GM21529 (cell line): ENCODE results near the gene GFRA4.

Source experiments
- ATAC-seq: cut with Tn5 transposase; IDR thresholded peaks from one replicate; pipeline ENCODE4 v1.9.1; 2021; ENCODE audit not compliant: unreplicated experiment

Gene GFRA4

DNA sequence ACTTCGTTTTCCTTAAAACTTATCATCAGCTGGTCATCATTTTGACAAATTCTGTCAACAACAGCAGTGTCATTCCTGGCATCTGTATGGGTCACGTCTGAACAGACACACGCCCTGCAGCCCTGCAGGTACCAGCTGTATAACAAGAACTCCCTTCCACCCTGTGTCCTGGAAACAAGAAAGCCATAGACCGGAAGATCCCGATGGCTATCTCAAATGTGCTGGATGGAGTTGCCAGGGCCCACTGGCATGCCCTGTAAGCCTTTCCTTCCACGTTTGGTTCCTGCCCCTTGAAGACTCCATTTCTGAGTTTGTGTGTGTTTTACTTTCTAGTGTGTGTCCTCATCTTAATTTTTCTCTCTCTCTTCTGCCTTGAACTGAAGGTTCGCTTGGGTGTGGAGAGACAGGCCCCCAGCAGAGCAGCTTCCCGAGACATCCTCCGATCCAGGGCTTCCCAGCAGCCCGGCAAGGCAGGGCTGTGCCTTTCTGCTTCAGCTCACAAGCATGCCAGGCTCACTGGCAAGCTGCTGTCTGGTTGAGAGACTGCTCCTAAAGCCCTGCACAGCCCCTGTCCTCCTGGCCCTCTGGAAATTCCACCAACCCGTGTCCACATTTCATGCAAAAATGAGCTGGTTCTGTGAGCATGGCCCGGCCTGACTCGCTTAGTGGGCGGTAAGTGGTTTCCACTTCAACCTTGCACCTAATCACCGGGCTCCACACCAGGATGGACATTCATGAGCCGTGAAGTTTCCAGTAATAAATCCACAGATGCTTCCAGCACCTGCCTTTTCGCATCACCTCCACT lies 8.7 kb downstream of the GFRA4 start:
- ATAC-seq, result no peak

DNA sequence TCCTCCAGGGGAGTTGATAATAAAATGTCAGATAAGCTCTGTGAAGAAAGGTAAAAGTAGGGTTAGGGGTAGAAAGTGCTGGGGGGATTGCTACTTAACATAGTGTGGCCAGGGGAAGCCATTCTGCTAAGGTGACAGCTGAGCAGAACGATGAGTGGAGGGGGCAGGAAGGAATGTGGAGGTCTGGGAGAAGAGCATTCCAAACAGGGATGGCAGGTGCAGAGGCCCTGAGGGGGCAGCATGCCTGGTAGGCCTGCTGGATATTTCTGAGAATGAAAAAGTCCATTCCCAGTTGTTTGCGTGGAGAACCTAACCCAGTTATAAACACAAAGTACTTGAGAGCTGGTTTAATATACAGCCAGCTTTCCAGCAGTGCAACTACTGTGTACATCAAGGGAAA lies 9.3 kb downstream of the GFRA4 start:
- ATAC-seq, result no peak

DNA sequence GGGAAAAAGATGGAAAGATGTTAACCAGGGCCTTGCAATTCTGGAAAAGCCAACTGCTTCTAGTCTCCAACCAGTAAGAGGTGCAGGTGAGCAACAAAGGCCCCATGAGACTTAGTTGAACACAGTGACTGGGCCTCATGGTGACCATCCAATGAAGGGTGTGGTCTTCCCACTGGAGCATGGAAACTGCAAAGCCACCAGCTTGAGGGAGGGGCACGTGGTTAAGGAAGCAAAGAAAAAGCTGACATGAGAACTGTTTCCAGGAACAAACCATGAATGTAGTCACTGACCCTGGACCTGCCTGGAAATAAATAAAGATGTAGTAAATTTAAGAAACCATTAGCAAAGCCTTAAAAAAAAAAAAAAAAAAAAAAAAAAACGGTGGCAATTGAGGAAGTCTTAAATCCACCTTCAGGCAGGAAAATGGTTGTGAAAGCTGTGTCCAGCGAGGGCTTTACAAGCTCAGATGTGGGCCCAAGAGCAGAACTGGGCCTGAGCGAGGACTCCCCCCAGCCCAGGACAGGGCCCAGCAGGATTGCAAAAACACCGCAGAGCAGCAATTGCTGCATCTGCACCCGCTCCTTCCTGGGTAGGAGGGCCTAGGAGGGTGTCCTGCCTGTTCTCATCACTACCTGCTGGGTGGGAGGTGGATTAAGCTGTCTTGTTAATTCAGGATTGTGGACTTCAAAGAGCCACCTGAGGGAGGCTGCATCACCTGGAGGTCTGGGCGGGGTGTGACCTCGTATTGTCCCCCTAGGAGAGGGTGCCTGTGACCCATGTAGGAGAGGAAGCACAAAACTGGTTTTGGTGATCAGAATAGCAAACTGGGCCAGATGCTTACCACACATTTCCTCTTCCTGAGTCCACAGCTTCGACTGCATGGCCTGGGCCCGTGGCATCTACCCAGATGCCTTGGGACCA lies 10.3 kb downstream of the GFRA4 start:
- ATAC-seq, result no peak

DNA sequence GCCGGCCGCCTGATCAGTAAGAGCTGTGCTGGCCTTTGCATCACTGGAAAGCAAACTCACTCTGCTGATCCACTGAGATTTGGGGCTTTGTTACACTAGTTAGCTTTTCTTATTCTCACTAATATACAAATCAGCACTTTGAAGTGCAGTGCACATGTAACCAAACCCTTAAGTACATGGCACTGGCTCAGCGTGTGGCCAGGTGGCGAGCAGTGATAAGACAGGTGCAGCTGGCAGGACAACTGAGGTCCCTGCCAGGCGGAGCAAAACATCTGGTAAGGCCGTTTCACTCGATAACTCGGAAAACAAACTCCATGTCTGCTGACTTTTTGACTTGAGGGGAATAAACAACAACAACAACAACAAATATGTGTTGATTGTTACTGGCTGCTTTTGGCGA lies 11.0 kb downstream of the GFRA4 start:
- ATAC-seq, result no peak

DNA sequence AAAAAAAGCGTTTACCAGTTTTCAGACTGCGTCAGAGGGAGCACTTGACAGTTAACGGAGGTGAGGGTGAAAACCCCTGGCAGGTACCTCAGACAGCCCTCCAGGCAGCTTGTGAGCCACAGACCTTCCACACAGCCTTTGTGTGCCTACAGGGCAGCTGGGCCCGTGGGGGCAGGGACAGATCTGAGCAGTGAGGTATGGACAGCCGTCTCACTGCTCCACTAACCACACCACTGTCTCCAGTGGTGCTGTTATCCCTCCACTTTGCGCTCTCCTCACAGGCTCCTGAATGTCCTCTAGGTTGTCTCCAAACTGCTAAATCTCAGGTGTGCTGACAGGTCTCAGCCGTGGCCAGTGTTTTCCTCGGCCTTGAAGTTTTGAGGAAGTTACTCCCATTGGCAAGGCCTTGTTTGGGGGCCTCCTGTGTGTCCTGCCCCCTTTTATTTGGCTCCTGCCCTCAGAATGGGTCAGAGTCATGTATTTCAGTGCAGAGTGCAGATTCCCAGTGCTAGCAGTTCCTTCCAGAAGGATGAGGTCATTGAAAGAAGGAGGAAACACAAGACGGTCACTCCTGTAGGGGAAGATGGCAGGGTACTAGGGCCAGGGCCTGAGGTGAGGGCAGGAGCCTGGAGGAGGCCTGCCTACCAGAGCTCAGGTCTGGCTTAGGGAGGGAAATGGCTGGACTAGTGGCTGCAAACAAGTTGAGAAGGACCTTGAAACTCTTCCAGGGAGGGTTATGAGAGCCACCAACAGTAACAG lies 11.8 kb downstream of the GFRA4 start:
- no peak for ATAC-seq

DNA sequence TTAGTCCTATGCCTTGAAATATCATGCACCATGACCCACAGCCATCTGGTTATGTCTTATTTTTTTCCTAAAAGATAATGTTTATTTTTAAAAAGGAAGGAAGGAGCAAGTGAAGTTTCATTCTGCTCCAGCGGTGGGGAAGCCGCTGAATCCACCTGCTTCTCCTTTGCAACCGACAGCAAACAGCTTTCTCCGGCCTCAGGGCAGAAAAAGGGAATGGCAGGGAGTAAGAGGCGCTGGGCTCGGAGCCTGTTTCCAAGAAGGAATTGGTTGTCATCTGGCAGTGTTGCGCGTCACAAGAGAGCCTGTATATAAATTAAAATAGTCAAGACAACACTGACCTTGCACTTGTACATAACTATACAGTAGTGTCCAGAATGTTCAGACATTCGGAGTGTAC lies 14.2 kb downstream of the GFRA4 start:
- no peak for ATAC-seq

DNA sequence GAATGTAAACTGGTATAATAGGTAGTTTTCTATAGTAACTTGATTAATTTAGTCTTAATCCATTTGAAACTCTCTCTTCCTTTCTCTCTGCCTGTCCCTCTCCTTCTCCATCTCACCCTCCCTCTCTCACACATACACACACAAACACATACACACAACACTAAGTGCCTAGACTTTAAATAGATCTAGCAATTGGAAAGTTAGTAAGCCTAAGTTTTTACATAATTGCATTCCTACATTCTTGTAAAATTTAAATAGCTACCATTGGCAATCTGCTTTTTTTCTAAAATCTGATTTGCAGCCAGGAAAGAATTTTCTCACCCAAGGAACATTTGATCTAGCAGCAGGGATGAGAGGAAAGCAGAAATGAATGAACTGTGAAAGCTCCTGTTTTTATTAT lies 15.7 kb downstream of the GFRA4 start:
- no peak for ATAC-seq

DNA sequence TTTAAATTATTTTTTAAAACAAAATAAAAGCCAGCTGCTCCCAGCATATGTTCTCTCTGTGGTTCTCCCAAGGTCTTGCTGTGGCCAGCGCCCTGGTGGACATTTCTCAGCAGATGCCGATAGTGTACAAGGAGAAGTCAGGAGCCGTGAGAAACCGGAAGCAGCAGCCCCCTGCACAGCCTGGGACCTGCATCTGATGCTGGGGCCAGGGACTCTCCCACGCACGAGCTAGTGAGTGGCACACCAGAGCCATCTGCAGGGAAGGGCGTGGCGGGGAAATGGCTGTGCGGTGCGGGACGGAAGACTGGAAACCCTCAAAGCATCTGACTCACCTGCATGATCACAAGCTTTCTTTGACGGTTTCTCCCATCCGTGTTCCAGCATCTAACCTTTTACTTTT lies 16.5 kb downstream of the GFRA4 start:
- no peak for ATAC-seq

DNA sequence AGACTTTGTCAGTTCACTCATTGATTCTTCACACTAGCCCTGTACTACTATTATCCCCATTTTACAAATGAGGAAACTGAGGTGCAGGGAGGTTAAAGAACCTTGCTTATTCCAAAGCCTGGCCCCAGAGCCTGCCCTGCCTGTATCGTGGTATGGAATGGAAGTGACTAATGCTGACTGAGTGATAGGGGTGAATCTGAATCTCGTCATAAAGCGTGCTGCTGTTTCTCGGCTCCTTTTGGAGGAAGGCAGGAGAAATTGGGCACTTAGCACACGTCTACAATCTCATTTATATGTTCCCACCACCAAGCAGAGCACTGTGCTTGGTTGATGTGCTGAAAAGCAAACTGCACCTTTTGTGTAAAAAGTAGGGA lies 17.1 kb downstream of the GFRA4 start:
- no peak for ATAC-seq

DNA sequence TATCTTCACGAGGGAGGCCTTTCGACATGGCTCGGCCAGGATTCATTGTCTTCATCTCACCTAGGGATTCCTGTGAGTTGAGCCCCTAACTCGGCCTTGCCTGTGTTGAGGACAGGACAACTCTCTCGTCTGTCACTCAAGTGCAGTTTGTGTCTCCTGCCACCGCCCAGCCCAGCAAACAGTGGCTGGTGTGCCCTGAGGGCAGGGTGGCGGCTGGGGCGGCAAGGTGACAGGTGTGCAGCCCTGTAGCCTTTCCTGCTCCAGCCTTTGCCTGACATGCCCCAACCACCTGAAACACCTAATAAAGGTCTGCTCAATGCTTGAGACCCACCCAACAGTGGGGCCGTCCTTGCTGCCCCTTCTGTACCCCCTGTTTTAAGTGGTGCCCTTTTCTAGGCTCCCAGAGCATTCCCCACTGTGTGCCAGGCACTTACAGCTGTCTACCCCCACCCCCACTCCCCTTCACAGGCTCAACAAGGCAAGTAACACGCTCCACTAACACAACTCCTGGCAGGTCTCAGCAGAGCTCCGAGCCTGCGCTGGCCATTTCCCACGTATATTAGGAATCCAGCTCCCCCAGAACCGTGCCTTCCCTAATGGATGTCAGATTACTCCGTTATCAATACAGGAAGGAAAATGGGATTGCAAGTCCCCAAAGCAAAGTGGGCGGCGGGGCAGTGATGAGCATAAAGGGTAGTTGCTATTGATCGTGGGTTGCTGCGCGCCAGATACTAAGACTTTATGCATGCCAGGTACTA lies 17.7 kb downstream of the GFRA4 start:
- no peak for ATAC-seq

DNA sequence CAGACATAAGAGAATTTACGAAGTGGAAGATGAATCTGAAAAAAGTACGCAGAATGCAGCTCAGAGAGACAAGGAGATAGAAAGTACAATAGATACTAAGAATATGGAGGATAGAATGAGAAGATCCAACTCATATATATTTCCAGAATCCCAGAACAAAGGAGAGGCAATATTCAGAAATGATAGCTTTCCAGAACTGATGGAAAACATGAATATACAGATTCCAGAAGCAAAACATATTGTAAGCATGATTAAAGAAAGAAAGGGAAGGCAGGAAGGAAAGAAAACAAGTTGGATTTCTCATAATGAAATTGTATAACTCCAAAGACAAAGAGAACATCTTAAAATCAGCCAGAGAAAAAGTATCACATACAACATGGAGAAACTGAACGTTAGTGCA lies 22.9 kb downstream of the GFRA4 start:
- no peak for ATAC-seq

DNA sequence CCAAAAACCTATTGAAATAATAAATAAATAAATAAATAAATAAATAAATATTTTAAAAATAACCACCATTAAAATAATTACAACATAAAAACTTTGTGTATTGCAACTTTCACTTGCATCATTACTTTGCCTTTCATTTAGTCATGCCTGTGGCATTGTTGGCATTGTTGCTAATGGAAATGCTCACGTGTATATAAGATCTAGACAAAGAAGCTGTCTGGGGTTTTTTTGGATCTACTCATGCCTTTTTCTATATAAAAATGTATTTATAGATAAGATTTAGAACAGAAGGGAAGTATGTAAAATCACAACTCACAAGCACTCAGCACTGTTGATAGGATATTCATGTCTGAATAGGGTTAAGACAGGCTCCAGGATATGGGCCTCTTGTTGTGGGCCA lies 27.9 kb downstream of the GFRA4 start:
- ATAC-seq, result no peak

DNA sequence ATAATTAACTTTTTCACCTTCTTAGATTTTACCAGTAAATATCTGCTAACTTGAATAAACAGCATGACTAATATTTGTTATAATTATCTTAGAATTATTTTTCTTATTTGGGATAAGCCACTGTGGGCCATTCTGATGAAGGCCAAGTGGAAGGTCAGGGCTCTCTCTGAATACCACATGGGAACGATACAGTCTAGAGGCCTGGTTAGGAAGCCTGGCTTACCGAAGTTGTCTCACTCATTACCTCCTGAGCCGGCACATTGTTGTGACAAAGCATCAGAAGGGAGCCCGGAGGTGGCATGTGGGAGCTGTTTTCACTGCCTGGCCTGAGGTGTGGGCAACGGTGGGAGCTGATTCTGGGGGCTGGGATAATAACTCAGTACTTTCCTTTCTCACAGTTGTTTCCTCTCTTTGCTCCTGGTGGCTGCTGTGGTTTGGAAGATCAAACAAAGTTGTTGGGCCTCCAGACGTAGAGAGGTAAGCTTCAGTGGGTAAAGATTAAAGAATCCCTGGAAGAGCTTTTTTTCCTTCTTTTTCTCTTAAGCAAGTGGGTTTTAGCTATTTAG lies 29.2 kb downstream of the GFRA4 start:
- no peak for ATAC-seq

DNA sequence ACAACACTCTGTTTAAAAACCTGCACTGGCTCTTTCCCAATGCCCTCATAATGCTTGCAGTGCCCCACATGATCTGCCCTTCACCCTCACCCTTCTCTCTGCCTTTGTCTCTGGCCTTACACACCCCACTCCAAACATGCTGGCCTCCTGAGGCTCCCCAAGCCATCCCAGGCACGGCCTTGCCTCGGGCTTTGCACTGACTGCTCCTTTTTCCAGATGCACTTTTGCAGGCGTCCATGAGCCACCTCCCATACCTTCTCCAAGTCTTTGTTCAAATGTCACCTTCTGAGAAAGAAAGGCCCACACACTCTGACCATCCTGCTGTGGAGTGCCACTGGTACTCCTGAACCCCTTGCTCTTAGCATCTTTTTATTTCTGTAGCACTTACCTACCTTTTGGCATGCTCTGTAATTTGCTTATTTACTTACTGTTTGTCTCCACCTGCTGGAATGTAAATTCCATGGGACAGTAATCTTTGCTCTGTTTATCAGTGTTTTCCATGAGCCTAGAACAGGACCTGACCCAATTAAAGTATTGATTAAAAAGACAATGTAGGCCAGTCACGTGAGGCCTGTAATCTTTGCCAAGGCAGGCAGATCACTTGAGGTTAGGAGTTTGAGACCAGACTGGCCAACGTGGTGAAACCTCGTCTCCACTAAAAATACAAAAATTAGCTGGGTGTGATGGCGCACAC lies 30.7 kb downstream of the GFRA4 start:
- ATAC-seq, result no peak

DNA sequence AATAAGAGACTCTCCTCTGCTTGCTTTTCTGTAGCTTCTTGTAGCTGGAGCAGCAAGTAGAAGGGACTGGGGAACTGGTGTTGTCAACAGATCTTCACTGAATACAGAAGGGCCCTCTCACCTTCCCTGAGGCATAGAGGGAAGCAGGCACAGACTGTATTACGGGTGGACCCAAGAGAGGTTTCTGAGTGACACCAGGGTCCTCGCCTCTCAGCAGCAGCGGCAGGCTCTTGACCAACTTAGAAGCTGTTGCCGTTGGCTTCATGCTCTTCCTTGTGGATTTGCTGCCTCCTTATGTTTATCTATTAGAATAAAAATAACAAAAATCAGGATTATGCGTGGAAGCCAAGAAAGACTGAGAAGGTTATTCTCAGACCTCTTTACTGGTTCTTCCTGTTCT lies 31.7 kb downstream of the GFRA4 start:
- no peak for ATAC-seq

DNA sequence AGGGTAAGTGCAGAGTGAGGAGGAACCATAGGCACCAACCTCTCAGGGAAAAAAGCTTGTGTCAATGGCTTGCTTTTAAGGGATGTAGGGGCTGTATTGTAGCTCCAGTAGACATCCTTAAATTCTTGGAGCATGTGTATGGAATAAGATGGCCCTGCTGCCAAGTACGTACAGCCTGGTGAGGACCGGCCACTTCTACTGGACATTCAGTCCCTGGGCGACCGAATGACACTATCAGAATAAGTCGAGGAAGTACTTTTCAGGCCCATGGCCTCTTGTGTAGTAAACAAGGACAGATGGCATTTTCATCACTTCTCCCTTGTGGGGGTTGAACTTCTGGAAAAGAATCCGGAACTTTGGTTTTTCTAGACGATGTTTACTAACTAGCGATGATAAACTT lies 32.8 kb downstream of the GFRA4 start:
- ATAC-seq, result no peak

DNA sequence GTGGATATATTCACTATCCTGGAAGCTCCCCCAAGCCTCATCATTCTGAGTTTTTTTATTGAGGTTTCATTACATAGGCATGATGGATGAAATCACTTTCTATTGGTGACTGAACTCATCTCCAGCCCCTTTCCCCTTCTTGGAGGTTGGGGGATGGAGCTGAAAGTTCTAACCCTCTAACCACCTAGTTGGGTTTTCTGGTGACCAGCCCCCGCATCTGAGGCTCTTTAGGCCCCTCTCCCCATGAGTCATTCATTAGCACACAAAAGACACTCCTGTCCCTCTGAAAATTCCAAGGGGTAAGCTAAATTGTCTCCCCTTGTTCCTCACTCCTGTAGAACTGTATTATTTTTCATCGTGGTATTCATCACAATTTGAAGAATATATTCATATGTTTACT lies 33.3 kb downstream of the GFRA4 start:
- no peak for ATAC-seq

DNA sequence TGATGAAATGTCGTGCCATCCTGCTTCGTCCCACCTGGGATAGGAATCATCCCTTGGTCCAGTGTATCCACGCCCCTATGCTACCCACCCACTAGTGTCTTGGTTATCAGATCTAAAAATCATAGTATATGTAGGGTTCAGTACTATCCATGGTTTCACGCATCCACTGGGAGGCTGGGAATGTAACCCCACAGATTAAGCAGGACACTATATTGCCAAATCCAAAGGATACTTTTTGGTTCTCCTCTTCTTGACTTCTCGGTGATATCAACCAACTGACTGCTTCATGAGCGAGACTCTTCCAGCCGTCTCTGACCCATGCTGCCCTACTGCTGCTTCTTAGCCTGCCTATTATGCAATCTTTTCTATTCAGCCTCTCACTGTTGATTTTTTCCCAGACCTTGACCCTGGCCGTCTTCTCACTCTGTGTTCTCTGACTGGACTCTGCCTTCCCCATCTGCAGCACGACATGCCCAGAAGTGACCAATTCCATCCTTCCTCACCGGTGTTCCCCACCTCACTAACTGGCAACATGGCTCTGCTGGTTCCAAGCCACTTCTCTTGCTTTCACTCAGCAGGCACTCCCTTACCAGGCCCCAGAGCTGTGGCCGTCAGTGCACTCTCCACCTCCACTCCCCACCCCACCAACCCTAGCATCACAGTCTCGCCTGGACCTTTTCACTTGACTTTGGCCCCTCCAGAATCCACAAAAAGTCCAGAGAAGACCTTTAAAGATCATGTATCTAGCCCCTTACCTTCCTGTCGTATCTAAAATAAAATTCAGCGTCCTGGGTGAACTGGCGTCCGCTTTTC lies 34.5 kb downstream of the GFRA4 start:
- no peak for ATAC-seq

DNA sequence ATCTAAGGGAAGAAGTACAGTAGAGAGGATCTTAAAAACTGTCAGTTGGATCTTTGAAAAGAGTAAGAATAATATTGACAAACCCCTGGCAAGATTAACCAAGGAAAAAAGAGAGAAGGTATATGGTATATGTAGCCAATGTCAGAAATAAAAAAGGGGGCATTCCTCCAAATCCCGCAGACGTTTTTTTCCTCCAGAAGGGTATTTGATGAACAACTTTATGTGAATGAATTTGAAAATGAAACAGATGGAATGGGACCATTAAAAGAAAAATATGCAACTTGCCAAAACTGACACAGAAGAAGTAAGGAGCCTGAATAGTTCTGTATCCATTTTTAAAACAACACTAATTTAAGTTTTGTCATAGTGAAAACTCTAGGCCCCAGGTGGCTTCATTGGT lies 35.7 kb downstream of the GFRA4 start:
- no peak for ATAC-seq
